RWPE1 (cell line): Measurements from ENCODE around the gene UBE3B.

Experiments used
- CTCF ChIA-PET: fragments of 350-600 bp; sonication (Branson Sonifier 250); formaldehyde crosslinking; extraction: SDS; loops from one replicate; lab custom pipeline; 2021; lab: Yijun Ruan, JAX
- POLR2A ChIA-PET: fragments of 400-600 bp; formaldehyde crosslinking; extraction: SDS; loops from one replicate; lab custom pipeline; 2020; ENCODE audit warnings: antibody characterized with exemption; ENCODE audit not compliant: low non-redundant PET; lab: Yijun Ruan, JAX
- DNase-seq: peaks from one replicate; pipeline ENCODE4 v3.0.0; 2012; ENCODE audit warnings: low spot score
- H3K27ac ChIP-seq: fragments of 450-650 bp; 2 replicates; pipeline ENCODE4 v1.5.1; 2017
- TF ChIP-seq, protein P1 (sequence below): fragments of 450-650 bp; conservative IDR thresholded peaks from 2 replicates; pipeline ENCODE4 v1.5.1; 2017; ENCODE audit warnings: low read depth, mild to moderate bottlenecking

The UBE3B gene

DNA sequence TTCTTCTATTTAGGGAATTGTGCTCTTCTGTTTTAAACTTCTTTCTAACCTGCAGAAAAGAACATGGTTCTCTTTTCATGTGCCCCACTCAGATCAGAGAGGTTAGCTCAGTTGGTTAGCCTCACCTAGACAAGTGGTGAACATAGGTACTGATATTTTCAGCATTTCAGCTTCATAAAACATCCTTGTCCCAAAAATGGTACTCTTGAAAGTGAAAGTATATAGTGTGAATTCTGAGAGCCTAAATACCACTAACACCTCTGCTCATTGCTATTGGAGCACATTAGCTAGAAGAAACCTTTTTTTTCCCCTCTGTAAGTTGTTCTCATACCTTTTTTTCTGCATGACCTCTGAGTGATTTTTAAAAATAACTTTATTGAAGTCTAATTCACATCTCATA is 17.6 kb downstream of the UBE3B start:
- CTCF ChIA-PET, result interaction anchor here (0.6 kb wide), 1 partner anchor 17 kb away, joined by 4 read pairs; no protein-coding TSS in a partner anchor
- no peak for DNase-seq
- no peak overlapping the region for H3K27ac ChIP-seq
- POLR2A ChIA-PET, result no interaction called here
- TF ChIP-seq, protein P1, sequence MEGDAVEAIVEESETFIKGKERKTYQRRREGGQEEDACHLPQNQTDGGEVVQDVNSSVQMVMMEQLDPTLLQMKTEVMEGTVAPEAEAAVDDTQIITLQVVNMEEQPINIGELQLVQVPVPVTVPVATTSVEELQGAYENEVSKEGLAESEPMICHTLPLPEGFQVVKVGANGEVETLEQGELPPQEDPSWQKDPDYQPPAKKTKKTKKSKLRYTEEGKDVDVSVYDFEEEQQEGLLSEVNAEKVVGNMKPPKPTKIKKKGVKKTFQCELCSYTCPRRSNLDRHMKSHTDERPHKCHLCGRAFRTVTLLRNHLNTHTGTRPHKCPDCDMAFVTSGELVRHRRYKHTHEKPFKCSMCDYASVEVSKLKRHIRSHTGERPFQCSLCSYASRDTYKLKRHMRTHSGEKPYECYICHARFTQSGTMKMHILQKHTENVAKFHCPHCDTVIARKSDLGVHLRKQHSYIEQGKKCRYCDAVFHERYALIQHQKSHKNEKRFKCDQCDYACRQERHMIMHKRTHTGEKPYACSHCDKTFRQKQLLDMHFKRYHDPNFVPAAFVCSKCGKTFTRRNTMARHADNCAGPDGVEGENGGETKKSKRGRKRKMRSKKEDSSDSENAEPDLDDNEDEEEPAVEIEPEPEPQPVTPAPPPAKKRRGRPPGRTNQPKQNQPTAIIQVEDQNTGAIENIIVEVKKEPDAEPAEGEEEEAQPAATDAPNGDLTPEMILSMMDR, result no peak

DNA sequence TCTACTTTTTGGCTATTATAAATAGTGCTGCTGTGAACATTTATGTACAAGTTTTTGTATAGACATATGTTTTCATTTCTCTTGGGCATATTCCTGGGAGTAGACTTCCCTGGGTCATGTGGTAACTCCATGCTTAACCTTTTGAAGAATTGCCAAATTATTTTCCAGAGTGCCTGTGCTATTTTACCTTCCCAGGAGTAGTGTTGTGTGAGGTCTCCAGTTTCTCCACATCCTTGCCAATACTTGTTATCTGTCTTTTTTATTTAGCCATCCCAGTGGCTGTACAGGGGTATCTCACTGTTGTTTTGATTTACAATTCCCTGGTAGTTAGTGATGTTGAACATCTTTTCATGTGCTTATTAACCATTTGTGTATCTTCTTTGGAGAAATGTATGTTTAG is 18.9 kb downstream of the UBE3B start:
- ChIA-PET CTCF (interaction anchor here (0.9 kb wide), 1 partner anchor 98 kb away, joined by 3 read pairs; no protein-coding TSS in a partner anchor), POLR2A (no interaction called here)
- TF ChIP-seq, protein P1, result no peak
- H3K27ac ChIP-seq, result no peak overlapping the region
- DNase-seq, result no peak

DNA sequence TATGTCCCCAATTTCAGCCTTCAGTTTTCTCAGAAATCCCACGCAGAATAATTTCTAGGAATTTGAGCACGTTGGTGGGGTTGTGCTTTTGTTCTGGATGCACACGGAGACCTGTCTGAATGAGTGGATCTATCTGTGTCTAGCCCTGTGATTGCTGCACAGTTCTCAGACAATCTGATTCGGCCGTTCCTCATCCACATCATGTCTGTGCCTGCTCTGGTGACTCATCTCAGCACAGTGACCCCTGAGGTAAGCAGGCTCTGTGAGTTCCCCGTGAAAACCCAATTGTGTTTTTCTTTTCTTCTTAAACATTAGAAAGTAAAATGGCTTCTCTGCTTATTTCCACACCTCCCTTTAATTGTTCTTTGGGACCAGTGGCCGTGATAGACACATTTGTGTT is 20.2 kb downstream of the UBE3B start:
- TF ChIP-seq, protein P1, result no peak
- ChIA-PET CTCF (no interaction called here), POLR2A (no interaction called here)
- DNase-seq, result peak; percentile 86
- peak overlapping the region; percentile 58 for H3K27ac ChIP-seq

DNA sequence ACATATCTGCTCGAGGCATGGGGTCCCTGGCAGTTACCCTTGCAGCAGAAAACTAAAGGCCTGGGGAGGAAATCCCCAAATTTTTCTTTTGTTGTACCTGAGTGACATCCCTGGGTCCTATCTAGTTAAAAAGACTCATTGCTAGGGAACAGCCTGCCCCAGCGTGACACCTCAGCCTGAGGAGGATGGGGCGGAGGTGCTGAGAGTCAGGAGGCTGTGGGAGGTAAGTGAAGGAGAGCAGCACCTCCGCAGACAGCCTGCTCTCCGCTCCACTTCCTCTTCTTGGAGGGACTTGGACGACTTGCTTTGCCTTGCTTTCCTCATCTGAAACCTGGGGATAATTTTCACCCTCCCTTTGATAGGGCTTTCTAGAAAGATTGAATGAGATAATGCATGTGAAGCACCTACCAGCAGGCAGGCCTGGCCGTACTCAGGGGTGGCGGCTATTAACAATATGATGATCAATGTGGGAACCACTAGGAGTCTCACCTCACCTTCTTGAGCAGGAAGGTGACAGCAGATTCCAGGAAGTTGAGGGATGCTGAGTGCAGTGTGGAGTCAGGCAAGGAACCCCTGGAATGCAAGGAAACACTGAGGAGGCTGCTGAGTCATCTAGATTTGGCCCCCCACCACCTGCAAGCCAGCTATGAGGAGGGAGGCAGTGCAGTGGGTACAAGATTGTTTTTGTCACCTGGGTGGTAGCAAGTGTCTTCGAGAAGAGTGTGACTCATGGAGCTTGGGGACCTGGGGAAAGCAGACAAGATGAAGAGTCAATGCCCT is 23.2 kb downstream of the UBE3B start:
- ChIA-PET POLR2A (no interaction called here), CTCF (interaction anchor here (0.7 to 1.2 kb wide), 2 partner anchors 11 to 16 kb away, joined by 3 read pairs; no protein-coding TSS in a partner anchor)
- H3K27ac ChIP-seq, result no peak overlapping the region
- no peak for DNase-seq
- TF ChIP-seq, protein P1, result no peak

DNA sequence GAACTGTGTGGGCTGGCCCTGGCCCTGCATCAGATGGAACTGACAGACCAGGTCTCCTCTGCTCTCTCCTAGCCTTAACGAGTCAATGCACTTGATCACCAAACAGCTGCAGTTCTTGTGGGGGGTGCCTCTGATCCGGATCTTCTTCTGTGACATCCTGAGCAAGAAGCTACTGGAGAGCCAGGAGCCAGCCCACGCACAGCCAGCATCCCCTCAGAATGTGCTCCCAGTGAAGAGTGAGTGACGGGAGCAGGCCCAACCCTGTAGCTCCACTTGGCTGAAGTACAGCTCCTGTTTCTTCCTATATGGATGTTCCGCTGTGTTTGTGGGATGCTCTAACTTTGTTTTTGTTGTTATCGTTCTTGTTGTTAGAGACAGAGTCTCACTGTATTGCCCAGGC is 23.9 kb downstream of the UBE3B start:
- ChIA-PET CTCF (interaction anchor here (0.7 kb wide), 1 partner anchor 17 kb away, joined by 3 read pairs; no protein-coding TSS in a partner anchor), POLR2A (interaction anchor here (0.6 kb wide), 1 partner anchor 322 kb away, joined by 3 read pairs; no protein-coding TSS in a partner anchor)
- no peak for DNase-seq
- TF ChIP-seq, protein P1, result no peak
- no peak overlapping the region for H3K27ac ChIP-seq

DNA sequence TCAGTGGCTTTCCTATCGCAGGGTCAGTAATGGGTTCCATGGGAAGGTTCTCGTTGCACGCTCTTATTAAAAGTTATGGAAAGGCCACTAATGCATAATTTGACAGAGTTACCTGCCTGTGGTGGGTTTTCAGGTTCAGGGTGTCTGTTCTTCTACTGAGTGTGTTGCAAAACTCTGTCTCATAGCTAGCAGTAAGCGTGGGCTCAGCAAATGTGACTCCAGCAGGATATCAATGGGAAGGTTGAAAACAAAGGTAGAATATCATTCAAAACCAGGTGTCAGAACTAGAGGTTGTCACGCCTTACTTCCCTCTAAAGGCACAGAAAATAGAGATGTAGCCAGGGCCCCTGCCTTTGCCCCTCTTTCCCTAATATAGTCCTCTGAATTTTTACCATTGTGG is 24.9 kb downstream of the UBE3B start:
- CTCF ChIA-PET, result interaction anchor here (0.6 kb wide), 1 partner anchor 66 kb away, joined by 3 read pairs; no protein-coding TSS in a partner anchor
- H3K27ac ChIP-seq, result no peak overlapping the region
- TF ChIP-seq, protein P1, result no peak
- DNase-seq, result no peak
- POLR2A ChIA-PET, result no interaction called here
